Osteocyte (in vitro differentiated cells): ENCODE results near the gene RAB3C. TPM values are rescaled to one million over a fixed set of nuclear protein-coding genes. Genes with fewer than 3 reads are reported as not detected.

Source experiments
- DNase-seq: peaks from one replicate; pipeline ENCODE4 v3.0.0; 2021; ENCODE audit warnings: mixed read lengths; ENCODE audit not compliant: unreplicated experiment; ENCODE audit errors: extremely low spot score
- H3K27ac Mint-ChIP-seq: one replicate; pipeline ENCODE4 v1.8.0; 2021; ENCODE audit warnings: mild to moderate bottlenecking, mixed read lengths; ENCODE audit not compliant: unreplicated experiment
- H3K27me3 Mint-ChIP-seq: one replicate; pipeline ENCODE4 v1.8.0; 2021; ENCODE audit warnings: mixed read lengths; ENCODE audit not compliant: unreplicated experiment
- H3K36me3 Mint-ChIP-seq: one replicate; pipeline ENCODE4 v1.8.0; 2021; ENCODE audit warnings: mixed read lengths; ENCODE audit not compliant: unreplicated experiment
- H3K4me1 Mint-ChIP-seq: one replicate; pipeline ENCODE4 v1.8.0; 2021; ENCODE audit warnings: mixed read lengths; ENCODE audit not compliant: unreplicated experiment
- H3K4me3 Mint-ChIP-seq: one replicate; pipeline ENCODE4 v1.8.0; 2021; ENCODE audit warnings: mild to moderate bottlenecking, moderate library complexity, mixed read lengths; ENCODE audit not compliant: unreplicated experiment
- H3K9me3 Mint-ChIP-seq: one replicate; pipeline ENCODE4 v1.8.0; 2021; ENCODE audit warnings: mixed read lengths; ENCODE audit not compliant: unreplicated experiment
- total RNA-seq: library from RNA; stranded (reverse); gene quantifications from 2 replicates; pipeline ENCODE4 v1.2.1, GENCODE V29; 2021
- TF ChIP-seq, protein P1 (sequence below): fragments of 200-600 bp; sonication (generic); IDR thresholded peaks from 2 replicates; pipeline ENCODE4 v1.5.0; 2021; ENCODE audit warnings: antibody characterized with exemption, mild to moderate bottlenecking, moderate library complexity

The RAB3C gene
- total RNA-seq, 1 donor from 2014 or later = not detected

GRCh38 chr5:58794875-58795274 is 212.0 kb downstream of the RAB3C start:
- TF ChIP-seq, protein P1, sequence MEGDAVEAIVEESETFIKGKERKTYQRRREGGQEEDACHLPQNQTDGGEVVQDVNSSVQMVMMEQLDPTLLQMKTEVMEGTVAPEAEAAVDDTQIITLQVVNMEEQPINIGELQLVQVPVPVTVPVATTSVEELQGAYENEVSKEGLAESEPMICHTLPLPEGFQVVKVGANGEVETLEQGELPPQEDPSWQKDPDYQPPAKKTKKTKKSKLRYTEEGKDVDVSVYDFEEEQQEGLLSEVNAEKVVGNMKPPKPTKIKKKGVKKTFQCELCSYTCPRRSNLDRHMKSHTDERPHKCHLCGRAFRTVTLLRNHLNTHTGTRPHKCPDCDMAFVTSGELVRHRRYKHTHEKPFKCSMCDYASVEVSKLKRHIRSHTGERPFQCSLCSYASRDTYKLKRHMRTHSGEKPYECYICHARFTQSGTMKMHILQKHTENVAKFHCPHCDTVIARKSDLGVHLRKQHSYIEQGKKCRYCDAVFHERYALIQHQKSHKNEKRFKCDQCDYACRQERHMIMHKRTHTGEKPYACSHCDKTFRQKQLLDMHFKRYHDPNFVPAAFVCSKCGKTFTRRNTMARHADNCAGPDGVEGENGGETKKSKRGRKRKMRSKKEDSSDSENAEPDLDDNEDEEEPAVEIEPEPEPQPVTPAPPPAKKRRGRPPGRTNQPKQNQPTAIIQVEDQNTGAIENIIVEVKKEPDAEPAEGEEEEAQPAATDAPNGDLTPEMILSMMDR = no peak
- DNase-seq = no peak
- no peaks in the 10 kb centered on the region for H3K9me3 Mint-ChIP-seq
- H3K4me3 Mint-ChIP-seq = no peak overlapping the region
- H3K27ac Mint-ChIP-seq = no peak overlapping the region
- no peaks in the 10 kb centered on the region for H3K4me1 Mint-ChIP-seq
- H3K27me3 Mint-ChIP-seq = peaks cover 16% of the 10 kb centered on the region
- no peaks in the 10 kb centered on the region for H3K36me3 Mint-ChIP-seq

DNA sequence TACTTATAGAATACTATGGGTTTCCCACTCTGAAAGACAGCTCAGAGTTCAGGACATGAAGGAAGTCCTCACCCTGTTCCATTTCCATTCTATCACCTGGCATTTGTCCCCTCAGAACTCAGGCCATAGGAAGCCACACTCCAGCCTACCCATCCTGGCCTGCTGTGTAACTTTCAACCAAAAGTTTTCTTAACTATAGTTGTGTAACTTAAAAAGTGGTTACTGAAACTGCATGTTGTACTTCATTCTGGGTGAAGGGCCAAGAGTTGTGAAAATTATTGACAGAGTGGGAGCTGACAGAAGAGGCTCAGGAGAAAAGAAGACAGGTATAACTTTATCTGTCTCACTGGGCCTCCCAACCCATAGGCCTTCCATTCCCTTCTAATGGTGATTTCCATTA is 212.5 kb downstream of the RAB3C start:
- Mint-ChIP-seq H3K4me3 (no peak overlapping the region), H3K4me1 (no peaks in the 10 kb centered on the region), H3K27me3 (peaks cover 18% of the 10 kb centered on the region), H3K9me3 (no peaks in the 10 kb centered on the region), H3K27ac (no peak overlapping the region), H3K36me3 (no peaks in the 10 kb centered on the region)
- TF ChIP-seq, protein P1 = no peak
- DNase-seq = no peak

DNA sequence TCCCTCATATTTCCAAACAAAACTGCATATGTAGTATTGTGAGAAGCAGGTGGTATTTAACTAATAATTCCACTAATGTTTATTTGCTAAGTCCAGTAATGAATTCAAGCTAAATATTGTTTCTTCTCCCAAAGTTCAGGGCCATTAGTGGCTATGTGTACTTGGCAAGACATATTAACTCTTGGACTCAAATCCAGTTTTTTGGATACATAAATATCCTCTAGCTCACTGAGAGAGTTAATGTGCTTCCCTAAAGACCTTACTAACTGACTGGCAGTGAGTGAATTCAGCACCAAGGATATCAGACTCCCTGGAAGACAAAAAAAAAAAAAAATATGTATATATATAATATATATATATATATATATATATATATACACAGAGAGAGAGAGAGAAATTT is 214.1 kb downstream of the RAB3C start:
- no peak overlapping the region for H3K4me3 Mint-ChIP-seq
- H3K36me3 Mint-ChIP-seq = no peaks in the 10 kb centered on the region
- peaks cover 16% of the 10 kb centered on the region for H3K27me3 Mint-ChIP-seq
- TF ChIP-seq, protein P1 = no peak
- no peak overlapping the region for H3K27ac Mint-ChIP-seq
- no peaks in the 10 kb centered on the region for H3K9me3 Mint-ChIP-seq
- no peaks in the 10 kb centered on the region for H3K4me1 Mint-ChIP-seq
- no peak for DNase-seq

- no peak overlapping the region for H3K27ac Mint-ChIP-seq
- peaks cover 12% of the 10 kb centered on the region for H3K27me3 Mint-ChIP-seq
- no peak overlapping the region for H3K4me3 Mint-ChIP-seq
- H3K36me3 Mint-ChIP-seq = no peaks in the 10 kb centered on the region
- DNase-seq = no peak
- TF ChIP-seq, protein P1 = no peak
- H3K9me3 Mint-ChIP-seq = no peaks in the 10 kb centered on the region
- H3K4me1 Mint-ChIP-seq = peaks cover 4% of the 10 kb centered on the region
These were observed 217.5 kb downstream of the RAB3C start for GRCh38 chr5:58800356-58800755.

- peaks cover 4% of the 10 kb centered on the region for H3K4me1 Mint-ChIP-seq
- peaks cover 12% of the 10 kb centered on the region for H3K27me3 Mint-ChIP-seq
These were observed 218.1 kb downstream of the RAB3C start for GRCh38 chr5:58800861-58801540.

More at GRCh38 chr5:58800861-58801540, 218.1 kb downstream of the RAB3C start:
- TF ChIP-seq, protein P1 = no peak
- Mint-ChIP-seq H3K27ac (no peak overlapping the region), H3K4me3 (no peak overlapping the region), H3K36me3 (no peaks in the 10 kb centered on the region), H3K9me3 (no peaks in the 10 kb centered on the region)
- no peak for DNase-seq
